ENCODE results near the gene TMEM150A.

DNA sequence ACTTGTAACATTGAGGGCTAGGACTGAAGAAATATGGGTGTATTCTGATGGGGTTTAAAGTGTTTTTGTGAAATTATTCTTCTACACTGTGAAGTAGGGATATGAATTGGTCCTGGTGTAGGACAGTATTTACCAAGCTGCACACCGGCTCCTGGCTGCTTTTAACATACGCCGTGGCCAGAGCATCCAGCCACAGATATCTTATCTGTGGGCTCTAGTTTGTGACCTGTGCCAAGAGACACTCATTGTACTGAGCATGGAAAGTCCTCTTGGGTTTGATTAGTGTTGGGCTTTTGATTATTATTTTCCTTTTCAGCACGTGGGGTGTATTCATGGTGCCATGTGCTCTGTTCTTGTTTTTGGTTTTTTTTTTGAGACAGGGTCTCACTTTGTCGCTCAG is 21.5 kb upstream of the TMEM150A start:
- TF ChIP-seq, protein P1, sequence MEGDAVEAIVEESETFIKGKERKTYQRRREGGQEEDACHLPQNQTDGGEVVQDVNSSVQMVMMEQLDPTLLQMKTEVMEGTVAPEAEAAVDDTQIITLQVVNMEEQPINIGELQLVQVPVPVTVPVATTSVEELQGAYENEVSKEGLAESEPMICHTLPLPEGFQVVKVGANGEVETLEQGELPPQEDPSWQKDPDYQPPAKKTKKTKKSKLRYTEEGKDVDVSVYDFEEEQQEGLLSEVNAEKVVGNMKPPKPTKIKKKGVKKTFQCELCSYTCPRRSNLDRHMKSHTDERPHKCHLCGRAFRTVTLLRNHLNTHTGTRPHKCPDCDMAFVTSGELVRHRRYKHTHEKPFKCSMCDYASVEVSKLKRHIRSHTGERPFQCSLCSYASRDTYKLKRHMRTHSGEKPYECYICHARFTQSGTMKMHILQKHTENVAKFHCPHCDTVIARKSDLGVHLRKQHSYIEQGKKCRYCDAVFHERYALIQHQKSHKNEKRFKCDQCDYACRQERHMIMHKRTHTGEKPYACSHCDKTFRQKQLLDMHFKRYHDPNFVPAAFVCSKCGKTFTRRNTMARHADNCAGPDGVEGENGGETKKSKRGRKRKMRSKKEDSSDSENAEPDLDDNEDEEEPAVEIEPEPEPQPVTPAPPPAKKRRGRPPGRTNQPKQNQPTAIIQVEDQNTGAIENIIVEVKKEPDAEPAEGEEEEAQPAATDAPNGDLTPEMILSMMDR (IDR thresholded peaks at IDR 0.05): no peak
- TF ChIP-seq EZH2 (IDR thresholded peaks at IDR 0.05): no peak

All from neural progenitor cell (in vitro differentiated cells).